Parathyroid adenoma (tissue), 2 donors: ENCODE data around the gene GFM1.

Experiments
- H2AFZ ChIP-seq: fragments of 300-600 bp; sonication (generic); one replicate; pipeline ENCODE4 v1.7.0; 2017; ENCODE audit warnings: antibody characterized with exemption, mild to moderate bottlenecking
- H3K27ac ChIP-seq: fragments of 300-600 bp; sonication (generic); one replicate; pipeline ENCODE4 v1.7.0; 2017
- H3K27me3 ChIP-seq: fragments of 300-600 bp; sonication (generic); one replicate; pipeline ENCODE4 v1.7.0; 2017; ENCODE audit warnings: low read length; ENCODE audit not compliant: control insufficient read depth, insufficient read depth
- H3K36me3 ChIP-seq: fragments of 300-600 bp; sonication (generic); one replicate; pipeline ENCODE4 v1.7.0; 2017; ENCODE audit warnings: low read length; ENCODE audit not compliant: control insufficient read depth, insufficient read depth
- H3K4me1 ChIP-seq: fragments of 300-600 bp; sonication (generic); one replicate; pipeline ENCODE4 v1.7.0; 2017; ENCODE audit warnings: control low read depth
- H3K4me2 ChIP-seq: fragments of 300-600 bp; sonication (generic); one replicate; pipeline ENCODE4 v1.7.0; 2017; ENCODE audit warnings: low read length
- H3K4me3 ChIP-seq: fragments of 300-600 bp; sonication (generic); one replicate; pipeline ENCODE4 v1.7.0; 2017; ENCODE audit warnings: low read depth, low read length
- H3K79me2 ChIP-seq: fragments of 300-600 bp; sonication (generic); one replicate; pipeline ENCODE4 v1.7.0; 2017; ENCODE audit warnings: control low read depth
- H3K9ac ChIP-seq: fragments of 300-600 bp; sonication (generic); one replicate; pipeline ENCODE4 v1.7.0; 2017; ENCODE audit warnings: mild to moderate bottlenecking
- H3K9me3 ChIP-seq: fragments of 300-600 bp; sonication (generic); one replicate; pipeline ENCODE4 v1.7.0; 2017; ENCODE audit warnings: low read length; ENCODE audit not compliant: control insufficient read depth
- TF ChIP-seq, protein P1 (sequence below): fragments of 300-600 bp; sonication (generic); IDR thresholded peaks from one replicate; pipeline ENCODE4 v1.7.0; 2017; ENCODE audit warnings: antibody characterized with exemption, mild to moderate bottlenecking
- donor health status: primary hyperparathyroidism.

Gene GFM1

DNA sequence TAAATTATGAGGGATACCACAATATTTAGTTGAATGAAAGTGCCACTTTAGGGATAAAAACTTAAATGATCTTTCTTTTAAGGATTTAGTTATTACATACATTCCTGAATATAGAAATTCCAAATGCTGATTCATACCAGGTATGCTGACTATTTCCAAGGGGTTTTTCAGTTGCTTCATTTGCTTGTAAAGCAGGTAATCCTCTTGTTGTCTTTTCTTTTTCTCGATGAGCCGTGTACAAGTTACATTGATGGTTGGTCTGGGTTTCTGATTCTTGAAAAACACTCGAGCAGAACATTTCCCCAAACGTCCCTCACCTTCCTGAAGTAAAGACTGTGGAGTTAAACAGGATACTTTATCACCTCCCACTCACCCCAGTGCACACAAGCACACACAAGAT is 66.3 kb downstream of the GFM1 start:
- Histone ChIP-seq H3K4me3 (no peak overlapping the region), H3K79me2 (no peaks in the 10 kb centered on the region), H3K9me3 (no peaks in the 10 kb centered on the region), H3K27me3 (no peaks in the 10 kb centered on the region), H2AFZ (no peak overlapping the region), H3K27ac (no peak overlapping the region), H3K4me1 (no peaks in the 10 kb centered on the region), H3K4me2 (no peak overlapping the region), H3K9ac (no peak overlapping the region), H3K36me3 (no peaks in the 10 kb centered on the region)
- TF ChIP-seq, protein P1, sequence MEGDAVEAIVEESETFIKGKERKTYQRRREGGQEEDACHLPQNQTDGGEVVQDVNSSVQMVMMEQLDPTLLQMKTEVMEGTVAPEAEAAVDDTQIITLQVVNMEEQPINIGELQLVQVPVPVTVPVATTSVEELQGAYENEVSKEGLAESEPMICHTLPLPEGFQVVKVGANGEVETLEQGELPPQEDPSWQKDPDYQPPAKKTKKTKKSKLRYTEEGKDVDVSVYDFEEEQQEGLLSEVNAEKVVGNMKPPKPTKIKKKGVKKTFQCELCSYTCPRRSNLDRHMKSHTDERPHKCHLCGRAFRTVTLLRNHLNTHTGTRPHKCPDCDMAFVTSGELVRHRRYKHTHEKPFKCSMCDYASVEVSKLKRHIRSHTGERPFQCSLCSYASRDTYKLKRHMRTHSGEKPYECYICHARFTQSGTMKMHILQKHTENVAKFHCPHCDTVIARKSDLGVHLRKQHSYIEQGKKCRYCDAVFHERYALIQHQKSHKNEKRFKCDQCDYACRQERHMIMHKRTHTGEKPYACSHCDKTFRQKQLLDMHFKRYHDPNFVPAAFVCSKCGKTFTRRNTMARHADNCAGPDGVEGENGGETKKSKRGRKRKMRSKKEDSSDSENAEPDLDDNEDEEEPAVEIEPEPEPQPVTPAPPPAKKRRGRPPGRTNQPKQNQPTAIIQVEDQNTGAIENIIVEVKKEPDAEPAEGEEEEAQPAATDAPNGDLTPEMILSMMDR: no peak

DNA sequence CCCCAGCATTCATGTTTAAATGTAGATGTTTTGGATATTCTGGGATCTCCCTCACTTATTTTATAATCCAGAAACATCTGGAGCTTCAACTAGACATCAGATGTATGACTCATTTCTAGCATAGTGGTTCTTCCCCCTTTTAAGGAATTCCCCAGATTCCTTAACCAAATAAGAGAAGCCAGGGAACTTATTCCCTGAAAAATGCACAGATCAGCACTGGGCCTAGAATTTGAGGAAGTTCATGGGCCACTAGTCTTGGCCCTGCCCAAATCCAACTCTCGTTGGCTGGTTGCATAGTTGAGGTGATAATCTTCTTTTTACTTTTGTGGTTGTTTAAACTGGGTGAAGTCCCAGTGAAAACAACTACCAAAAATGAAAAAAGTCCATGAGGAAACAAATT is 67.6 kb downstream of the GFM1 start:
- no peak overlapping the region for H3K4me3 ChIP-seq

DNA sequence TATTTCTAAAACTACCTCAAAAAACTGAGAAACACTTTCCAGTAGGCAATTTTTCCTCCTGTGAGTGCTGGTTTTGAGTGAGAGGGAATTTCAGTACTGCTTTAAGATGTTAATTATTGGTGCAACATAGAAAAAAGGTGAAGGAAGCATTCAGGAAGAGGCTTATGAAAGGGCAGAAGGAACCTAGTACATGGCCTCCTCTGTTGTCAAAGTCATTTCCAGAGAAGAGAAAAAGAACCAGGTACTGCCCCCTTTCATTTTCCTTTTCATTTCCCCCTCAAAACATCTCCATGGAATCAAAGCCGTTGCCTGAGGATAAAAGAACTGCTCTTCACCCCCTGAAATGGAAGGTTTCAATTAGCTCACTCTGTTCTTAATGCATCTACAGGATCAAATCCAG is 68.1 kb downstream of the GFM1 start:
- H3K4me2 ChIP-seq: no peak overlapping the region
- H3K79me2 ChIP-seq: no peaks in the 10 kb centered on the region
- H3K36me3 ChIP-seq: no peaks in the 10 kb centered on the region
- H3K4me1 ChIP-seq: no peaks in the 10 kb centered on the region
- H3K9me3 ChIP-seq: no peaks in the 10 kb centered on the region
- no peak overlapping the region for H2AFZ ChIP-seq
- H3K27me3 ChIP-seq: no peaks in the 10 kb centered on the region
- no peak overlapping the region for H3K27ac ChIP-seq
- H3K9ac ChIP-seq: no peak overlapping the region
- TF ChIP-seq, protein P1: no peak
- no peak overlapping the region for H3K4me3 ChIP-seq

More for the DNA sequence above, 67.6 kb downstream of the GFM1 start:
- no peak overlapping the region for H2AFZ ChIP-seq
- H3K9ac ChIP-seq: no peak overlapping the region
- no peaks in the 10 kb centered on the region for H3K36me3 ChIP-seq
- TF ChIP-seq, protein P1: no peak
- H3K4me1 ChIP-seq: no peaks in the 10 kb centered on the region
- no peaks in the 10 kb centered on the region for H3K9me3 ChIP-seq
- no peak overlapping the region for H3K4me2 ChIP-seq
- H3K27me3 ChIP-seq: no peaks in the 10 kb centered on the region
- H3K79me2 ChIP-seq: no peaks in the 10 kb centered on the region
- no peak overlapping the region for H3K27ac ChIP-seq

DNA sequence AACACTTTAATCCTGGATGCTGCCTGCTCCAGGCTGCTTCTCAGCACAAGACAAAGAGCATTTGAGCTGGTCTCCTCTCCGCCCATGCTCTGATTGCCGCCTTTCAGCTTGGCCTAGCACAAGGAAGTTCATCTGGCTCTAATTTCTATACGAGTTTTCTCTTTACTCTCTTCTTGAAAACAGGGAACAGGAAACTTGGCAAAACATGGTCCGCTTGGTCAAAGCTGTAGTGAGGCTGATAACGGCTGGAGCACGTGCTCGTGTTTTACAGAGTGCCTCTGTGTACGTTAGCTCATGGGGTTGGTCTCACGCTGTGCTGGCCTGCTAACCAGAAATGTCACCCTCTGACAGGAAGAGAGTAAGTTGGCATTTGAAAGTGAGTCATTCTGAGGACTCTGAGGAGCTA is 68.8 kb downstream of the GFM1 start:
- TF ChIP-seq, protein P1: no peak
- Histone ChIP-seq H2AFZ (no peak overlapping the region), H3K27me3 (no peaks in the 10 kb centered on the region), H3K9ac (no peak overlapping the region), H3K4me2 (no peak overlapping the region), H3K9me3 (no peaks in the 10 kb centered on the region), H3K36me3 (no peaks in the 10 kb centered on the region), H3K79me2 (no peaks in the 10 kb centered on the region), H3K4me3 (no peak overlapping the region), H3K27ac (no peak overlapping the region), H3K4me1 (no peaks in the 10 kb centered on the region)

DNA sequence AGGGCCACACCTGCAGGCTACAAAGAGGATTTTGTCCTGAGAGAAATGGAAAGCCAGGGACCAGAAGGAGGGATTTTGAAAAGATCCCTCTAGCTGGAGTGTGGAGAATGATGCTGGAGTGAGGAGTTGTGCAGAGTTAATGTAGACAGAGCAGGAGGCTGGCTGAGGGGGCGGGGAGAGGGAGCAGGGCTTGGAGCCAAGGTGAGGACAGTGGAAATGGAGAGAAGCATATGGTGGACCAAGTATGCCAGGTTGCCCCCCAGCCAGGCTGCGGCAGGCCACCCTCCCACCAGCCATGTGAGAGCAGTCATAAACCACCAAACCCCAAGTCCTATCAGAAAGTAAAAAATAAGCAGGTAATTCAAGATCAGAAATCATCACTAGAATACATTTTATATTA is 73.2 kb downstream of the GFM1 start:
- H3K79me2 ChIP-seq: no peaks in the 10 kb centered on the region
- H3K4me3 ChIP-seq: no peak overlapping the region
- H3K27me3 ChIP-seq: no peaks in the 10 kb centered on the region
- no peaks in the 10 kb centered on the region for H3K4me1 ChIP-seq
- no peaks in the 10 kb centered on the region for H3K36me3 ChIP-seq
- no peak overlapping the region for H2AFZ ChIP-seq
- no peaks in the 10 kb centered on the region for H3K9me3 ChIP-seq
- TF ChIP-seq, protein P1: no peak
- H3K9ac ChIP-seq: no peak overlapping the region
- H3K27ac ChIP-seq: no peak overlapping the region
- no peak overlapping the region for H3K4me2 ChIP-seq
